GM20431 (cell line): ENCODE results near the gene SLC22A2.

ENCODE experiments used
- in situ Hi-C: fragments of 300-500 bp; cut with MseI, MboI; formaldehyde crosslinking; loops from one replicate; pipeline ENCODE4 v1.15.0; 2020; ENCODE audit warnings: low sequenced_read_pairs; ENCODE audit not compliant: unreplicated experiment

Gene SLC22A2

DNA sequence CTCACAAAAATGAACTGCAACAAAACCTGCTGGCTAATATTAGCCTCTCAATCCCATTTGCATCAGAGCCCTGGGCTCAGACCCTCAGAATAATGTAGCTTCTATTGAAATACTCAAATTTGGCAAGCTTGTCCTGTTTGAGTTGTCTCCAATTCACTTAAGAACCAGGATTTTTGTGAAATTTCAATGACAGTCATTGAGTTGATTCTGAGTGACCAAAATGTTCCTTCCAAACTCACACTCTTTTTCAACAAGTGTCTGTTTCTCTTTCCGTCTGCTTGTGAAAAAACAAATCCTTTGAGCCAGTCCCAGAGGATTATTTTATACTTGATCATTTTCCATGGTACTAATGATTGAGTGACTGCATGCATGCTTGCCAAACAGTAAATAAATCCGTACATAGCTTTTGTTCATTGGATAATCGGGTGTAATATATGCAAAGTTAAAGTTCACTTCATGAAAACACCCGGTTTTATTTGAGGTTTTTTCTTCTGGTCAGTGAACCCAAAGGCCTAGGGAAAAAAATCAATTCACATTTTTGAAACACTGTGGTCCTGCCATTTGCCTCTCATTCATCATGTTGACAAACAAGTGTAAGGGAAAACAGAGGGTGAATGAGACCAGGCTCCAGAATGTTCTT is 16.4 kb upstream of the SLC22A2 start:
- in situ Hi-C loops: no loop called here

- in situ Hi-C loops: no loop called here
These were observed 15.1 kb upstream of the SLC22A2 start for GRCh38 chr6:160273750-160274149.

- in situ Hi-C loops: no loop called here
These were observed 14.6 kb upstream of the SLC22A2 start for GRCh38 chr6:160273196-160273595.

DNA sequence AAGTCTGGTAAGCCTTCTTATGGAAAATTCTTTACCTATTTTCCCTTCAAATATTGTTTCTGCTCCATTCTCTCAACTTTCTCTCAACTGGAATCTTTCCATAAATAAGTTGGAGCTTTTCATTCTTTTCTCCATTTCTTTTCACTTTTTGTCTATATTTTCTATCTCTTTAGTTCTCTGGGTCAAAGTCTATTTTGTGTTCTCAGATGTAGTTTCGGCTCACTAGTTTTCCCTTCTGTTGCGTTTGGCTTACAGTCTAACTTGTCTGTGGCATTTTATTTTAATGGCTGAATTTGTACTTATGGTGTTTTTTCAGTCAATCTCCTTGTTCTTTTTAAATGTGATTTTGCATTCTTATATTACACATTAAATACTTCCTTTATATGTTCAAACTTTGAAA is 14.1 kb upstream of the SLC22A2 start:
- in situ Hi-C loops: no loop called here

DNA sequence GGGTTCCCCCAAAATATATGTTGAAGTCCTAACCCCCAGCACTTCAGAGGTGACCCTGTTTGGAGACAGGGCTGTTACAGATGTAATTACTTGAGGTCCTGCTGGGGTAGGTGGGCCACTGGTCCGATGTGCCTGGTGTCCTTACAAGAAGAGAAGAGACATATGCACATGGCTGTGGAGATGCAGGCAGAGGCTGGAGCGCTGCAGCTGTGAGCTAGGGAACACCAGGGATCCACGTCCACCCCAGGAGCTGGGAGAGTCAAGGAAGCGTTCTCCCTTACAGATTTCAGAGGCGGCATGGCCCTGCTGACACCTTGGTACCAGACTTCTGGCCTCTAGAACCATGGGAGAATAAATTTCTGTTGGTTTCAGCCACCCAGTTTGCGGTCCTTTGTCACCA is 11.7 kb upstream of the SLC22A2 start:
- in situ Hi-C loops: no loop called here

- in situ Hi-C loops: no loop called here
These were observed 11.2 kb upstream of the SLC22A2 start for GRCh38 chr6:160269771-160270170.

DNA sequence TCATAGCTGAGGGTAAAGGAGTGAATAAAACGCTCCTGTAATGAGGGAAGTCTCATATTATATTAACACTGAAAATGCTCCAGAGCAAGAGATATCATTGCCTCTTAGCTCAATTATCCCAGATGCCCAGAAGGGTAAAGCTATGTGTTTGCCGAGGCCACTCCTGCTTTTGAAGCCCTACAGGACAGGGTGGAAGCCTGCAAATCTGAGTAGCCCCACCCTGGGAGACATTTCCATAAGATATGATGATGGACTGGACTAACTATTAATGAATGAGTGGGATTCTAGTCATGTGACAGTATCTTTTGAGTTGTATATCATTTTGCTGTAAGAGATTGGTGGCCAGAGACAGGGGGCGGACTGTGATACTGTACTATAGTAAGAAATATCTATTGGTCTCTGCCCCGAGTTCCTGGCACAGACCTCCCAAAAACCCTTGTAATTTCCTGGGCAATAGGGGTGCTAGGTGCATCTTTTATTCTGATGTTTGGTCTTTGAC is 10.5 kb upstream of the SLC22A2 start:
- in situ Hi-C loops: no loop called here

- in situ Hi-C loops: no loop called here
These were observed 8.5 kb upstream of the SLC22A2 start for GRCh38 chr6:160267102-160267501.

DNA sequence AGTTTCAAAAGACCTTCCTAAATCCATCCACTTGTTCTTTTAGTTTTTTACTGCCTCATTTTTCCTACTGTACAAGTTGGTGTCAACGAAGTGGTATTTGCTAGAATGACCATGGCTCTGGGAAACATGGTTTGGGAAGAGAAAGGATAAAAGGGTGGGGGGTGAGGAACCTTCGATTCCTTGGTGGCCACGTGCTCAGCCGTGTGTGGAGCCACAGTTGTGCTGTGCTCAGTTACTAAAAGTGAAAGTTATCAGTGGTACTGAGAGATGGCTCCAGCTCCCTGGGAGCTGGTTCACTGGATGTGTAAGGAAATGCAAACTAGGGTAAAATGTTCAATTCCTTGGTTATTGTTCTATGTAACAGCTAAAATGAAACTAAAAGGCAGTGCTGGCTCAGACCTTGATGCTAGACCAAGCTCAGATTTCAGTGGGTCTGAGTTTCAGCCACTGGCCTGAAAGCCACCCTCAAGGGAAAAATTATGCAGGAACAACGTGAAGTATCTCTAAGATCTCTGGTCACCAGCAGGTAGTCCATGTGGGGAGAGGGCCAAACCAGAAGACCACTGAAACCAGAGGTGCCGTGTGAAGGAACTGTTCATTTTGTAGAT is 7.4 kb upstream of the SLC22A2 start:
- in situ Hi-C loops: no loop called here

GRCh38 chr6:160264061-160264612 is 5.5 kb upstream of the SLC22A2 start:
- in situ Hi-C loops: no loop called here

DNA sequence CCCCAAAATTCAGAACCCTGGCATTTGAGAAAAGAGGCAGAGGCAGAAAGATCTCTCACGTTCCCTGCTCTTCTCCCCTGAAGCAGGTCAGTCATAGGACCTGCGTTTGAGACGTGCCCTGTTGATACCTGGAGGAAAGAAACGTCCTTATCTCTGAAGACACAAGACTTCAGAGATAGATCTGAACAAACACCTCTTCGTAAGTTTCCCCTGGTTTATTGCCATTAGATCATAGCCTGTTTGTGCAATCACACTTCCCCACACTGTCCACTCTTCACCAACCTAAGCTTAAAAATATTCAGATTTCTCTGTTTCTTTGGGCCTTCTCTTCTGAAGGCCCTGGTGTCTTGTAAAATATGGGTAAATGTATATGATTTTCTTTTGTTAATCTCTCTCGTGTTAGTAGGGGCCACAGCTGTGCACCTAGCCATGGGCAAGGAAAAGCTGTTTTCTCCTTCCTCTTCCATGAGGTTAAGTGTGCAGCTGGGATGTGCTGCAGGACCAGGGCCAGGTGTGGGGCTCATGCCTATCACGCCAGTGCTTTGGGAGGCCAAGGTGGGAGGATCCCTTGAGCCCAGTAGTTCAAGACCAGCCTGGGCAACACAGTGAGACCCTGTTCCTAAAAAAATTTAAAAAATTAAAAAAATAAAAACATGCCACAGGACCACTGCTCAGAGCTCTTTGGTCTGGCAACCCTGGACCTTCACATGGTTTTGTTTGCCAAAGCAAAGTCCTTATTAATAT is 4.7 kb upstream of the SLC22A2 start:
- in situ Hi-C loops: no loop called here

DNA sequence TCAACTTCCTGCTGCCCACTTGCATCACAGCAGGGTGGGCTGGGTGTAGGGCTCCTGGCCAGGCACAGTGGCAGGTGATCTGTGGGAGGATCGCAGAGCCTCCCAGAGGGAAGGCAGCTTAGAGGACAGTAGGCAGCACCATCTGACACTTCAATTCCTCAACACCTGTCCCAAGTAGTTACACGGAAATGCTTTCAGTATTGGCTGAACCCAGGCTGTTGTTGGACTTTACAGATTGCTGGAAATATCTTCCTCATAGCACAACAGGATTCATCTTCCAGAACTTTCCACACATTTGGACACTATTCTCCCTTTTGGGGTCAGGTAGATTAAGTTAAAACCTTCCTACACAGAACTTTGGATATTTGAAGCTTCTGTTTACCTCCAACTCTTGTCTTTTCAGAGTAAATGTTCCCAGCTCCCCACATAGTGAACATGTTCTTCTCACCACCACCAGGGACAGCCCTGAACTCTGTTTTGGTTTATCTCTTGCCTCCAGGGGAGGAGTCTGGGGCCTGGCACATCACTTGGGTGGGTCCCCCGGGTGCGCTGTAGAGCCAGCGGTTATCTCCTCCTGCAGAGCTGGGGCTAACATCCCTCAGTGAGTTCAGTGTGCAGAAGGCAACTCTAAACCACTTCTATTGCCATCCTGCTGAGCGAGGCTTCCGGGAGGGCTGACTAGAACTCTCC is 3.5 kb upstream of the SLC22A2 start:
- in situ Hi-C loops: no loop called here

DNA sequence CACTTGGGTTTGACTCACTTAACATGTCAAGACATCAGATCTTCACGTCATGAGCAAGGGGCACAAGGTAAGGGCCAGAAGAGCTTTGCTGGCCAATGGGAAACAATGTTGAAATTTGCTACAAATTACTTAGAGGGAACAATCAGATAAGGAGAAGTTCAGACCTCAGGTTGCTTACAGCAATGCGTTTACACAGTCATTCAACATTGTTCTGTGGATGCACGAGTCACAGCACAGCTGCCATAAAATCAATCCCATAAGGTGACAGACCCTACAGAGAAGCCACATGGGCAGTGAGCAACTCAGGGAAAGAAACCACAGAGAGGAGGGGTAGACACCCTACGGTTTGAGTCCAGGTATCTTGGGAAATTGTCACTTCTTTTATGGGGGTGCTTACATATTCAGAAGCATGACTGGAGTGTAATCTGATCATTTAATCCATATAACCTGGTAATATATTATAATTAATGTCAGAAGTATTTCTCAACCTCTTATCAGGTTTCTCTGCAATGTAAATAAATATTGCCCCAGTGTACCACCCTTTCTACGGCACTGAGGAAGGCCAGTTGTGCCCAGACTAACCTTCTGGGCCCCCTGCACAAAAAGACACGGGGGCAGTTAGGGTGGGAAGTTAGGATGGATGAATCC is 2.3 kb upstream of the SLC22A2 start:
- in situ Hi-C loops: no loop called here

GRCh38 chr6:160260367-160260766 is 1.7 kb upstream of the SLC22A2 start:
- in situ Hi-C loops: no loop called here

GRCh38 chr6:160259598-160259997 is 977 bp upstream of the SLC22A2 start:
- in situ Hi-C loops: no loop called here

- in situ Hi-C loops: no loop called here
These were observed 463 bp upstream of the SLC22A2 start for GRCh38 chr6:160259143-160259425.

DNA sequence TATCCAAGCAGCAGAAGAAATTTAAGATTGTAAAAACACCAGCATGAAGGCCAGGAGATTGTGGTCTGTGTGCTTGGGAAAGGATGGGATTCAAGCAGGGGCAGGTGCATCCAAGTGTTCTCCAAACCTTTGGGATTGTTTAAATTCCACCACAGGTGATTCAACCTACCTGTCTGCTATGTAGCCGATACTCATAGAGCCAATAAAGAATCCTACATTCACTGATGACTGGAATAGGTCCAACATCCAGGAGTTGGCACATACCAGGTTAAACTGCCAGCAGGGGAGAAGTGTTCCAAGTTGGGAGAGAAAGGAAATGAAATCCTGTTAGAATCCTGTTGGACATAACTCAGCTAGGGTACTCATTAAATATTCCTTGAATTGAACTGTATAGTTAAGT is 2.2 kb downstream of the SLC22A2 start:
- in situ Hi-C loops: no loop called here

DNA sequence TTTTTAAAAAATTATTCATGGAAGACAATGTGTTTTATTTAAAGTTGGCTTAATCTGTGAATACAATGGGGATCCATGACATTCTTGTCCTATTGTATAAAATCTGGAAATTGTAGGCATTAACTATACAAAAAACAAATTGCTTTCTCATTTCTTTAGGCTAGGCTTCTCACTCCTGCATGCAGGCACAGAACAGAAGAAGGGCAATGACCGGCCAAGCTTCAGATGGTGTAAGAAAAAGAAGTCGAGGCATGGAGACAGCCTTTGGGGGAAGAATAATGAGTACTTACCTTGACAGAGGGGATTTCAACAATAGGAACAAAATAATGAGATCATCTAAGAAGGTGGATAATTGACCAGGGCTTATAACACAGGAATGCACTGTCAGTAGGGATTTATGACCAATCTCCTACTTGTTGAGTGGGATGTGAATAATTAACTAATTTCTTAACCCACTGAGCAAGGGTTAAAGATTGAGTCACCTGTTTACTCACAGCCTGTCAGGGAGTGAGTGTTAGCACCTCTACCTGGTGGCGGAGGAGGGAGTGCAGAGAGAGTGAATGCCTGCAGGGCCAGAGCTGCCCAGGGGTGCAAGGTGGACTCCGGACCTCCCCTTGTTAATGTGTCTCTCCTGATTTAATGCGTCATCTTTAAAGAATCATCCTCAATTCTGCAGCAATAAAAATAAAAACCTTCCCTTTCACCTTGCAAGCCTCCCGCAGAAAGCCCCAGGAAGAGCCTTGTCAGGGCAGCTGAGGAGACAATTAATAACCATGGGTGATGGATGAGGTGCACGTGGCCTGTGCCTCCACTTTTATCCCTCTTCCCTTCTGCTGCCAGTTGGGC is 3.9 kb downstream of the SLC22A2 start:
- in situ Hi-C loops: no loop called here

DNA sequence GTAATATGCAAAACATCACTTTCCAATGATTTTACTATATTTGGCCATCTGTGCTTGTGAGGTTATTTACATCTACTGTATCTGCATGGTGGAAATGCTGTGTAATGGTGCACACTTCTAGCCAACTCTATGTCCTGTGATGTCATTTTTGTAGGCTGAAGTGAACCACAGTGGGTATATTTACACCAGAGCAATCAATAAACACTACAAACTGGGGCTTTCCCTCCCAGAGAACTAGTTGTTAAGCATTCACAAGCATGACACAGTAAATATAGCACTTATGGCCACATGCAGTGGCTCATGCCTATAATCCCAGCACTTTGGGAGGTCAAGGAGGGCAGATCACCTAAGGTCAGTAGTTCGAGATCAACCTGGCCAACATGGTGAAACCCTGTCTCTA is 4.9 kb downstream of the SLC22A2 start:
- in situ Hi-C loops: no loop called here
